ENCODE results near the gene ADAP1.

The ADAP1 gene

GRCh38 chr7:898855-899681 is 55.4 kb downstream of the ADAP1 start:
- no peak for TF ChIP-seq REST (IDR thresholded peaks at IDR 0.05; ENCODE audit: insufficient replicate concordance, low read depth)
- TF ChIP-seq POLR2AphosphoS5 (IDR thresholded peaks at IDR 0.05; ENCODE audit: low read depth), result no peak
- no peak for TF ChIP-seq GABPA (IDR thresholded peaks at IDR 0.05; ENCODE audit: low read depth)
- no peak for TF ChIP-seq CTCF (IDR thresholded peaks at IDR 0.05; ENCODE audit: insufficient read depth, low read length)
- no peak for TF ChIP-seq SPI1 (IDR thresholded peaks at IDR 0.05; ENCODE audit: borderline replicate concordance, low read depth)

GRCh38 chr7:898460-898854 is 56.0 kb downstream of the ADAP1 start:
- Histone ChIP-seq H3K4me3 (replicated peaks; ENCODE audit: insufficient read depth, low read length) (no peak overlapping the region), H3K27ac (replicated peaks) (no peak overlapping the region), H3K27me3 (ENCODE audit: insufficient read depth, poor library complexity, severe bottlenecking) (no peaks in the 10 kb centered on the region)
- DNase-seq (ENCODE audit: low read depth in 1 of 2, low spot score in 1 of 2), result no peak
- no peak for TF ChIP-seq GABPA (IDR thresholded peaks at IDR 0.05; ENCODE audit: low read depth)
- TF ChIP-seq REST (IDR thresholded peaks at IDR 0.05; ENCODE audit: insufficient replicate concordance, low read depth), result no peak
- no peak; the same call in 1 of the 2 replicates for TF ChIP-seq POLR2AphosphoS5 (IDR thresholded peaks at IDR 0.05; ENCODE audit: low read depth)
- no peak for TF ChIP-seq SPI1 (IDR thresholded peaks at IDR 0.05; ENCODE audit: borderline replicate concordance, low read depth)
- no peak for TF ChIP-seq CTCF (IDR thresholded peaks at IDR 0.05; ENCODE audit: insufficient read depth, low read length)

More at GRCh38 chr7:898855-899681, 55.4 kb downstream of the ADAP1 start:
- no peak for DNase-seq (ENCODE audit: low read depth in 1 of 2, low spot score in 1 of 2)
- no peak overlapping the region for H3K4me3 ChIP-seq (replicated peaks; ENCODE audit: insufficient read depth, low read length)
- no peak overlapping the region for H3K27ac ChIP-seq (replicated peaks)
- H3K27me3 ChIP-seq (ENCODE audit: insufficient read depth, poor library complexity, severe bottlenecking), result no peaks in the 10 kb centered on the region

- Histone ChIP-seq H3K4me3 (replicated peaks; ENCODE audit: insufficient read depth, low read length) (no peak overlapping the region), H3K27me3 (ENCODE audit: insufficient read depth, poor library complexity, severe bottlenecking) (no peaks in the 10 kb centered on the region), H3K27ac (replicated peaks) (no peak overlapping the region)
- peak; percentile 55 for TF ChIP-seq POLR2AphosphoS5 (IDR thresholded peaks at IDR 0.05; ENCODE audit: low read depth)
- TF ChIP-seq GABPA (IDR thresholded peaks at IDR 0.05; ENCODE audit: low read depth), result no peak
- DNase-seq (ENCODE audit: low read depth in 1 of 2, low spot score in 1 of 2), result no peak
Measured at GRCh38 chr7:897771-898376, 56.6 kb downstream of the ADAP1 start.

GRCh38 chr7:897086-897485 is 57.4 kb downstream of the ADAP1 start:
- no peaks in the 10 kb centered on the region for H3K27me3 ChIP-seq (ENCODE audit: insufficient read depth, poor library complexity, severe bottlenecking)
- H3K27ac ChIP-seq (replicated peaks), result no peak overlapping the region
- H3K4me3 ChIP-seq (replicated peaks; ENCODE audit: insufficient read depth, low read length), result no peak overlapping the region
- TF ChIP-seq CTCF (IDR thresholded peaks at IDR 0.05; ENCODE audit: insufficient read depth, low read length) (no peak), POLR2AphosphoS5 (IDR thresholded peaks at IDR 0.05; ENCODE audit: low read depth) (no peak), REST (IDR thresholded peaks at IDR 0.05; ENCODE audit: insufficient replicate concordance, low read depth) (no peak), SPI1 (IDR thresholded peaks at IDR 0.05; ENCODE audit: borderline replicate concordance, low read depth) (no peak), GABPA (IDR thresholded peaks at IDR 0.05; ENCODE audit: low read depth) (no peak)
- no peak for DNase-seq (ENCODE audit: low read depth in 1 of 2, low spot score in 1 of 2)
